ENCODE measurements around the gene MAGEA9B.

DNA sequence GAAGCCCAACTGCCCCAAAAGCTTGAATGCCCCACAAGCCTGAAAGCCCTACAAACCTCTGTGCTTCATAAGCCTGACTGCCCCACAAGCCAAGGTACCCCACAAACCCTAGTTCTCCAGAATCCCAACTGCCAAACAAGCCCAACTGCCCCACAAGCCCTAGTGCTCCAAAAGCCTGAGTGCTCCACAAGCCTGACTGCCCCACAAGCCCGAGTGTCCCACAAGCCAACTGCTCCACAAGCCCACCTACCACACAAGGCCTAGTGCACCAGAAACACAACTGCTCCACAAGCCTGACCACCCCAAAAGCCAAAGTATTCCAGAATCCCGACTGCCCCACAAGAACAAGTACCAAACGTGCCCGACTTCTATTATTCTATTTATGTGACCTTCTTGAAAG, 23.9 kb downstream of the MAGEA9B start:
- TF ChIP-seq FOXP2 (optimal IDR thresholded peaks at IDR 0.05; ENCODE audit: borderline replicate concordance, extremely low read depth, extremely low read length, insufficient read depth), result no peak
- no peak for TF ChIP-seq POLR2AphosphoS5 (IDR thresholded peaks at IDR 0.05; ENCODE audit: low read depth, low read length)
